PC-3 (cell line): ENCODE results near the gene CPLANE1. TPM values are rescaled to one million over a fixed set of nuclear protein-coding genes. Genes with fewer than 3 reads are reported as not detected.

Source experiments
- ATAC-seq: fragments of 200-7000 bp; cut with Tn5 transposase; 2 replicates; pipeline ENCODE4 v1.9.1; 2020; ENCODE audit warnings: mild to moderate bottlenecking, moderate library complexity
- BruUV-seq: library from RNA; stranded (reverse); fragments of 400-500 nt; replicated peaks from 2 replicates; lab custom pipeline; 2021; lab: Mats Ljungman, UMichigan
- CTCF ChIA-PET: fragments of 300-600 bp; sonication (Branson Sonifier 250); formaldehyde crosslinking; loops from one replicate; lab custom pipeline; 2022; ENCODE audit warnings: antibody characterized with exemption; lab: Charles Lee
- POLR2A ChIA-PET: fragments of 300-600 bp; sonication (Branson Sonifier 250); formaldehyde crosslinking; loops from one replicate; lab custom pipeline; 2022; ENCODE audit warnings: antibody characterized with exemption; ENCODE audit not compliant: unreplicated experiment; lab: Charles Lee
- DNase-seq: peaks from one replicate; pipeline ENCODE4 v3.0.0-alpha.2; 2015
- H2AFZ ChIP-seq: fragments of 300-600 bp; sonication (generic); 2 replicates; pipeline ENCODE4 v1.6.0; 2016; ENCODE audit warnings: antibody characterized with exemption, low read length
- H3F3A ChIP-seq: fragments of 300-600 bp; sonication (generic); one replicate; pipeline ENCODE4 v1.6.0; 2017; ENCODE audit warnings: antibody characterized with exemption, low read length, control low read depth, mild to moderate bottlenecking; ENCODE audit not compliant: unreplicated experiment
- H3K27ac ChIP-seq: fragments of 300-600 bp; sonication (generic); 2 replicates; pipeline ENCODE4 v1.5.1; 2016; ENCODE audit warnings: mild to moderate bottlenecking, low read length
- H3K27me3 ChIP-seq: fragments of 300-600 bp; sonication (generic); 2 replicates; pipeline ENCODE4 v1.6.1; 2016; ENCODE audit warnings: low read length, mixed read lengths
- H3K36me3 ChIP-seq: fragments of 300-600 bp; sonication (generic); 2 replicates; pipeline ENCODE4 v1.6.1; 2016; ENCODE audit warnings: low read depth, mixed run types, low read length, mixed read lengths
- H3K4me1 ChIP-seq: fragments of 300-600 bp; sonication (generic); 2 replicates; pipeline ENCODE4 v1.5.1; 2016; ENCODE audit warnings: low read length; ENCODE audit not compliant: insufficient read depth
- H3K4me2 ChIP-seq: fragments of 300-600 bp; sonication (generic); 2 replicates; pipeline ENCODE4 v1.6.0; 2016; ENCODE audit warnings: low read length
- H3K4me3 ChIP-seq: fragments of 300-600 bp; sonication (generic); 2 replicates; pipeline ENCODE4 v1.5.1; 2016; ENCODE audit warnings: mild to moderate bottlenecking, low read length, mixed read lengths
- H3K79me2 ChIP-seq: fragments of 300-600 bp; sonication (generic); 2 replicates; pipeline ENCODE4 v1.6.1; 2017; ENCODE audit warnings: low read length, mixed read lengths
- H3K9ac ChIP-seq: fragments of 300-600 bp; sonication (generic); 2 replicates; pipeline ENCODE4 v1.6.0; 2016; ENCODE audit warnings: mild to moderate bottlenecking, low read length
- H3K9me2 ChIP-seq: fragments of 300-600 bp; sonication (generic); replicated peaks from 2 replicates; pipeline ENCODE4 v1.6.1; 2016; ENCODE audit warnings: mixed run types, low read length, mixed read lengths
- H3K9me3 ChIP-seq: fragments of 300-600 bp; sonication (generic); 2 replicates; pipeline ENCODE4 v1.6.1; 2016; ENCODE audit warnings: low read length, mixed read lengths
- H4K20me1 ChIP-seq: fragments of 300-600 bp; sonication (generic); 2 replicates; pipeline ENCODE4 v1.6.1; 2016; ENCODE audit warnings: low read length, mixed read lengths
- CTCF ChIP-seq: fragments of 300-600 bp; sonication (generic); conservative IDR thresholded peaks from 2 replicates; pipeline ENCODE4 v1.5.1; 2017; ENCODE audit warnings: antibody characterized with exemption, low read depth, mild to moderate bottlenecking, low read length
- EZH2 ChIP-seq: fragments of 300-600 bp; sonication (generic); IDR thresholded peaks from one replicate; pipeline ENCODE4 v1.6.1; 2017; ENCODE audit warnings: antibody characterized with exemption, mild to moderate bottlenecking, low read length; ENCODE audit not compliant: unreplicated experiment
- EZH2phosphoT487 ChIP-seq: fragments of 300-600 bp; sonication (generic); IDR thresholded peaks from 2 replicates; pipeline ENCODE4 v1.6.1; 2018; ENCODE audit warnings: mild to moderate bottlenecking, antibody characterized with exemption, low read length, borderline replicate concordance
- intact Hi-C: fragments of 100-400 bp; cut with micrococcal nuclease; formaldehyde crosslinking; loops from 2 replicates; pipeline ENCODE4 v1.9.0; 2023
- total RNA-seq: library from RNA; depleted of rRNA; stranded (reverse); fragments of >200 nt; gene quantifications from 2 replicates; pipeline ENCODE4 v1.2.3, GENCODE V29; 2014

The CPLANE1 gene
- total RNA-seq, 1 experiment from 2014 or later = 10.1 TPM

GRCh38 chr5:37208883-37209797 is 40.0 kb downstream of the CPLANE1 start:
- no peaks in the 10 kb centered on the region for H3K9me3 ChIP-seq
- ATAC-seq = no peak
- no peaks in the 10 kb centered on the region for H3K27me3 ChIP-seq
- H3K9me2 ChIP-seq = no peaks in the 10 kb centered on the region
- H2AFZ ChIP-seq = no peak overlapping the region
- TF ChIP-seq EZH2 = no peak
- CTCF ChIA-PET = no interaction called here
- no peaks in the 10 kb centered on the region for H4K20me1 ChIP-seq
- H3K4me3 ChIP-seq = no peak overlapping the region
- no peak overlapping the region for H3K9ac ChIP-seq
- H3K79me2 ChIP-seq = no peaks in the 10 kb centered on the region
- no peak overlapping the region for H3K27ac ChIP-seq
- H3K4me1 ChIP-seq = no peaks in the 10 kb centered on the region
- POLR2A ChIA-PET = no interaction called here
- DNase-seq = no peak
- intact Hi-C loops = no loop called here
- no peak overlapping the region for H3K4me2 ChIP-seq
- H3K36me3 ChIP-seq = no peaks in the 10 kb centered on the region; the same call in 1 of the 2 replicates
- no peaks in the 10 kb centered on the region for H3F3A ChIP-seq
- BruUV-seq = no TSS peak

GRCh38 chr5:37207802-37208201 is 41.4 kb downstream of the CPLANE1 start:
- no peaks in the 10 kb centered on the region for H3K4me1 ChIP-seq
- DNase-seq = no peak
- TF ChIP-seq EZH2 (no peak), EZH2phosphoT487 (no peak)
- no peaks in the 10 kb centered on the region for H3K9me2 ChIP-seq
- no peak for ATAC-seq
- no peaks in the 10 kb centered on the region for H3K36me3 ChIP-seq
- no peaks in the 10 kb centered on the region for H4K20me1 ChIP-seq
- no TSS peak for BruUV-seq
- H3K9ac ChIP-seq = no peak overlapping the region
- H3K27ac ChIP-seq = no peak overlapping the region
- intact Hi-C loops = no loop called here
- no peaks in the 10 kb centered on the region for H3K9me3 ChIP-seq
- no peak overlapping the region for H2AFZ ChIP-seq
- POLR2A ChIA-PET = no interaction called here
- H3K4me3 ChIP-seq = no peak overlapping the region
- CTCF ChIA-PET = interaction anchor here (0.6 kb wide), 1 partner anchor 165 kb away, joined by 3 read pairs; no protein-coding TSS in a partner anchor
- H3K4me2 ChIP-seq = no peak overlapping the region
- H3F3A ChIP-seq = no peaks in the 10 kb centered on the region
- H3K79me2 ChIP-seq = no peaks in the 10 kb centered on the region
- H3K27me3 ChIP-seq = no peaks in the 10 kb centered on the region

GRCh38 chr5:37206736-37207135 is 42.4 kb downstream of the CPLANE1 start:
- ChIA-PET CTCF (no interaction called here), POLR2A (no interaction called here)
- H2AFZ ChIP-seq = no peak overlapping the region
- no peak for ATAC-seq
- no peaks in the 10 kb centered on the region for H3K9me2 ChIP-seq
- intact Hi-C loops = no loop called here
- BruUV-seq = no TSS peak
- H3K4me1 ChIP-seq = no peaks in the 10 kb centered on the region
- H3F3A ChIP-seq = no peaks in the 10 kb centered on the region
- H3K79me2 ChIP-seq = no peaks in the 10 kb centered on the region
- no peaks in the 10 kb centered on the region for H3K27me3 ChIP-seq
- no peaks in the 10 kb centered on the region for H3K9me3 ChIP-seq
- no peaks in the 10 kb centered on the region for H4K20me1 ChIP-seq
- no peak for DNase-seq
- H3K4me2 ChIP-seq = no peak overlapping the region
- H3K27ac ChIP-seq = no peak overlapping the region
- no peak overlapping the region for H3K9ac ChIP-seq
- H3K36me3 ChIP-seq = no peaks in the 10 kb centered on the region
- H3K4me3 ChIP-seq = no peak overlapping the region
- TF ChIP-seq EZH2phosphoT487 = no peak
- TF ChIP-seq CTCF = no peak
- no peak for TF ChIP-seq EZH2
